Mucosa of stomach (tissue), 1 donor: ENCODE measurements around the gene GPR75.
"Not testable (repeated sequence)": the region's sequence is repeated elsewhere in the genome, so short reads cannot be mapped to it uniquely, and the experiment has no call there.

Source experiments
- H3K27me3 ChIP-seq: one replicate; pipeline ENCODE4 v1.7.0; 2013; ENCODE audit warnings: mild to moderate bottlenecking, low read length; ENCODE audit not compliant: control insufficient read depth, insufficient read depth
- H3K36me3 ChIP-seq: one replicate; pipeline ENCODE4 v1.7.0; 2013; ENCODE audit warnings: low read length; ENCODE audit not compliant: control insufficient read depth, insufficient read depth
- H3K4me1 ChIP-seq: one replicate; pipeline ENCODE4 v1.7.0; 2013; ENCODE audit warnings: mild to moderate bottlenecking, low read length; ENCODE audit not compliant: control insufficient read depth, insufficient read depth
- H3K4me3 ChIP-seq: one replicate; pipeline ENCODE4 v1.7.0; 2013; ENCODE audit warnings: low read length
- H3K9ac ChIP-seq: one replicate; pipeline ENCODE4 v1.7.0; 2013; ENCODE audit warnings: mild to moderate bottlenecking, low read length, moderate library complexity
- H3K9me3 ChIP-seq: one replicate; pipeline ENCODE4 v1.7.0; 2013; ENCODE audit warnings: mild to moderate bottlenecking, low read length, moderate library complexity; ENCODE audit not compliant: control insufficient read depth
- donor health status: Pancreatic carcinoma.

Gene GPR75

GRCh38 chr2:53848062-53848461 is 11.7 kb downstream of the GPR75 start:
- H3K9ac ChIP-seq: no peak overlapping the region
- H3K36me3 ChIP-seq: no peaks in the 10 kb centered on the region
- H3K4me3 ChIP-seq: no peak overlapping the region
- no peaks in the 10 kb centered on the region for H3K4me1 ChIP-seq
- no peaks in the 10 kb centered on the region for H3K9me3 ChIP-seq
- H3K27me3 ChIP-seq: no peaks in the 10 kb centered on the region

- Histone ChIP-seq H3K9ac (no peak overlapping the region), H3K4me1 (no peaks in the 10 kb centered on the region), H3K9me3 (no peaks in the 10 kb centered on the region), H3K36me3 (no peaks in the 10 kb centered on the region), H3K27me3 (no peaks in the 10 kb centered on the region), H3K4me3 (no peak overlapping the region)
Measured at GRCh38 chr2:53843595-53843994, 16.2 kb downstream of the GPR75 start.

- Histone ChIP-seq H3K9ac (no peak overlapping the region), H3K4me3 (no peak overlapping the region), H3K36me3 (no peaks in the 10 kb centered on the region), H3K9me3 (no peaks in the 10 kb centered on the region), H3K27me3 (no peaks in the 10 kb centered on the region), H3K4me1 (no peaks in the 10 kb centered on the region)
Measured at GRCh38 chr2:53842891-53843290, 16.9 kb downstream of the GPR75 start.

DNA sequence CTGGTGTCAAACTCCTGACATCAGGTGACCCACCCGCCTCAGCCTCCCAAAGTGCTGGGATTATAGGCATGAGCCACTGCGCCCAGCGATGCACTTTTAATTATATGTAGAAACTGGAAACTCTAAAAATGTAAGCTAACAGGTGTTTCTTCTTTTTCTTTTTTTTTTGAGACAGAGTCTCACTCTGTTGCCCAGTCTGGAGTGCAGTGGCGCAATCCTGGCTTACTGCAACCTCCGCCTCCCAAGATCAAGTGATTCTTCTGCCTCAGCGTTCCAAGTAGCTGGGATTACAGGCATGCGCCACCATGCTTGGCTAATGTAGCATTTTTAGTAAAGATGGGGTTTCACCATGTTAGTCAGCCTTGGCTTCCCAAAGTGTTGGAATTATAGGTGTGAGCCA is 18.1 kb downstream of the GPR75 start:
- H3K9ac ChIP-seq, H3K4me1 ChIP-seq, H3K9me3 ChIP-seq, H3K36me3 ChIP-seq, H3K27me3 ChIP-seq, H3K4me3 ChIP-seq: not testable (repeated sequence)

GRCh38 chr2:53840580-53840979 is 19.2 kb downstream of the GPR75 start:
- Histone ChIP-seq H3K9ac (no peak overlapping the region), H3K9me3 (no peaks in the 10 kb centered on the region), H3K4me3 (no peak overlapping the region), H3K36me3 (no peaks in the 10 kb centered on the region), H3K4me1 (no peaks in the 10 kb centered on the region), H3K27me3 (no peaks in the 10 kb centered on the region)

DNA sequence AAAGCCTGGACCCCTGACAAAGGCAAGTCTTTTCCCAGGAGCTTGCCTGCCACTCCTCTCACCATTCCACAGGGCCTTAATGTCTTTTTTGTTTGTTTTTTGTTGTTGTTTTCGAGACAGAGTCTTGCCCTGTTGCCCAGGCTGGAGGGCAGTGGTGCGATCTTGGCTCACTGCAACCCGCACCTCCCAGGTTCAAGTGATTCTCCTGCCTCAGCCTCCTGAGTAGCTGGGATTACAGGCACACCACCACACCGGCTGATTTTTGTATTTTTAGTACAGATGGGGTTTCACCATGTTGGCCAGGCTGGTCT is 29.8 kb downstream of the GPR75 start:
- not testable (repeated sequence) for H3K36me3 ChIP-seq, H3K4me3 ChIP-seq, H3K9me3 ChIP-seq, H3K9ac ChIP-seq, H3K4me1 ChIP-seq, H3K27me3 ChIP-seq

DNA sequence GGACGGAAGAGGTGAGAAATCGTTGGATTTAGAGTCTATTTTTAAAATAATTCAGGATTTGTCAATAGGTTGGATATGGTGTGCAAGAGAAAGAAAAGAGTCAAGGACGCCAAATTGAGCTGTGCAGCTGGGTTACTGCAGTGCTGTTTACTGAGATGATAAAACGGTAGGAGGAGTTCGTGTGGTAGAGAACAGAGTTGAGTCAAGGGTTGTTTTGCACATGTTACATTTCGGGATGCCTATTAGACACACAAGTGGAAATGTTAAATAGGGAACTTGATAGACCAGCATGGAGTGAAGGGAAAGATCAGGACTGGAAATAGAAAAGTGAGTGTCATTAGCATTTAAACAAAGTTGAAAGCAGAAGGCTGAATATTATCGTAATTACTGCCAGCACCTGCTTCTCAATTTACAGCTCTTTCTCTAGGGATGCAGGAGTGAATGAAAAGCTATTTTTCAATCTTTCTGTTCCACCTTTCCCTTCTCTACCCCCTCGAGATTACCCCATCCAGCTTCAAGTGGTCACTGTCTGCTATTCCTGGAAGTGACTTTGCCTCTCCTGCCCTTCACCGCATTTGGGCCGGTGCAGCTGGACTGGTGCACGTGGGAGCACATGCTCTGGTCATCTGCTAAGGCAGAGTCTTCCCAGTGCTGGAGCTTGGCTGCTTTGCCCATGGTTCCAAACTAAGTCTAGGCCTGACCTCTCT is 30.3 kb downstream of the GPR75 start:
- Histone ChIP-seq H3K27me3 (no peaks in the 10 kb centered on the region), H3K9me3 (no peaks in the 10 kb centered on the region)

DNA sequence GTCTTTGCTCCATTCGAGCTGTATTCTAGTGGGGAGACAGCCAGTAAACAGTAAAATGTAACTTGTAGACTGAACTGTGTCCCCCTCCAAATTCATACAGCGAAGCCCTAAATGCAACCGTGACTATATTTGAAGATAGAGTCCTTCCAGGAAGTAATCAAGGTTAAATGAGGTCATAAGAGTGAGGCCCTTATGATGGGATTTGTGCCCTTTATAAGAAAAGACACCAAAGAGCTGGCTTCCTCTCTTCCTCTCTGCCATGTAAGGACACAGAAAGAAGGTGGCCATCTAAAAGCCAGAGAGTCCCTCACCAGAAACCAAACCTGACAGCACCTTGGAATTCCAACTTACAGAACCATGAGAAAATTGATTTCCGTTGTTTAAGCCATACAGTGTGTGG is 31.4 kb downstream of the GPR75 start:
- Histone ChIP-seq H3K4me1 (no peaks in the 10 kb centered on the region), H3K27me3 (no peaks in the 10 kb centered on the region), H3K4me3 (no peak overlapping the region), H3K9ac (no peak overlapping the region), H3K9me3 (no peaks in the 10 kb centered on the region), H3K36me3 (no peaks in the 10 kb centered on the region)

More for the DNA sequence above, 30.3 kb downstream of the GPR75 start:
- no peak overlapping the region for H3K9ac ChIP-seq
- H3K4me1 ChIP-seq: no peaks in the 10 kb centered on the region
- H3K4me3 ChIP-seq: no peak overlapping the region
- no peaks in the 10 kb centered on the region for H3K36me3 ChIP-seq

- H3K4me1 ChIP-seq: no peaks in the 10 kb centered on the region
- no peak overlapping the region for H3K9ac ChIP-seq
- H3K4me3 ChIP-seq: no peak overlapping the region
- no peaks in the 10 kb centered on the region for H3K9me3 ChIP-seq
- no peaks in the 10 kb centered on the region for H3K27me3 ChIP-seq
- no peaks in the 10 kb centered on the region for H3K36me3 ChIP-seq
Measured at GRCh38 chr2:53827398-53828175, 32.2 kb downstream of the GPR75 start.

GRCh38 chr2:53826587-53827397 is 33.0 kb downstream of the GPR75 start:
- Histone ChIP-seq H3K9ac (no peak overlapping the region), H3K9me3 (no peaks in the 10 kb centered on the region), H3K4me3 (no peak overlapping the region), H3K27me3 (no peaks in the 10 kb centered on the region), H3K36me3 (no peaks in the 10 kb centered on the region), H3K4me1 (no peaks in the 10 kb centered on the region)

DNA sequence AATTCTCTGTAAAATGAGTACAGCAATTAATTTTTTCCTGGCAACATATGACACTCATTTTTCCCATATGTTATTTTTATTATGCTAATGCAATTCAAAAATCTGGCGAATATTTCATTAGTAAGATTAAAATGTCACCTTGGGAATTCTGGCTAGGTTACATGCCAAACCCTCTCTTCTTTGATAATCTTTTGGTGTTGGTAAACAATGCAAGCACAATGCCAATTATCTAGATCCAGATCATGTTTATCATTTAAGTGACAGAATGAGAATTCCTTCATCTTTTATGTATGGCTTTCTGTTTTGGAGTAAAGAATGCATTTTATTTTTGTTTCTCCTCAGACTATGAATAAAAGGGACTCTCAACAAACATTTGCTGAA is 33.7 kb downstream of the GPR75 start:
- H3K9me3 ChIP-seq: no peaks in the 10 kb centered on the region
- no peaks in the 10 kb centered on the region for H3K27me3 ChIP-seq
- H3K4me3 ChIP-seq: no peak overlapping the region
- no peak overlapping the region for H3K9ac ChIP-seq
- H3K4me1 ChIP-seq: no peaks in the 10 kb centered on the region
- no peaks in the 10 kb centered on the region for H3K36me3 ChIP-seq

GRCh38 chr2:53823639-53824038 is 36.1 kb downstream of the GPR75 start:
- not testable (repeated sequence) for H3K4me3 ChIP-seq, H3K36me3 ChIP-seq, H3K4me1 ChIP-seq, H3K9ac ChIP-seq, H3K9me3 ChIP-seq, H3K27me3 ChIP-seq
